Ammon's horn (tissue), 1 donor: ENCODE measurements around the gene ZNF775.

Experiments used
- DNase-seq: peaks from one replicate; pipeline ENCODE4 v3.0.0-alpha.2; 2016; ENCODE audit warnings: low spot score

ZNF775 gene

DNA sequence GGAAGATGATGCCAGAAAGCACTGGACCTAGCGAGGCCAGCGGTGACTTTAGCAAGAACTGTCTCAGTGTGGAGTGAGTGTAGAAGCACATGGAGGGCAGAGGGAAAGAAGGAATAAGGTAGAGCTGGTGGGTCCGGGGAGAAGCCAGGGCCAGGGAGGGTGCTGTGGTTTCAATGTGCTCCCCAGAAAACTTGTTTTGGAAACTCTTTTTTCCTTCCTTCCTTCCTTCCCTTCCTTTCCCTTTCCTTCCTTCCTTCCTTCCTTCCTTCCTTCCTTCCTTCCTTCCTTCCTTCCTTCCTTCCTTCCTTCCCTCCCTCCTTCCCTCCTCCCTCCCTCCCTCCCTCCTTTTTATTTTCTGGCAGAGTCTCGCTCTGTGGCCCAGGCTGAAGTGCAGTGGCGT, 32.2 kb upstream of the ZNF775 start:
- DNase-seq = no peak

- DNase-seq = no peak
Observed at GRCh38 chr7:150351587-150352194, 27.4 kb upstream of the ZNF775 start.

DNA sequence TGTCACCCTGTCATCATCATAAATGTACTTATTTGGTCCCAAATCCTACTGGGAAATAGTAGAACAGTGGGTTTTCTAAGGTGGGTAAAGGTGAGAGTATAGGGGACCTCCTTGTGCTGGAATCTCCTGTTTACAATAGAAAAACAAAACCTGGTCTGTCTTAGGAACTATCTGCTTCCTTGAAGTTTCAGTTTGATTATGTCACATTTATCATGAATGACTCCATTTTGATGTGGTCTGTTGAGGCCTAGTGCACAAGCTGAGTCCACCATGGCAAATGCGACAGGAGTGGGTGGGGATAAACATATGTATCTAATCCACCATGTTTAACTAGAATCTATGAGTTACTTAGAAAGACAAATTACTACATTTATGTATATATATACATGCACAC, 23.5 kb upstream of the ZNF775 start:
- no peak for DNase-seq

DNA sequence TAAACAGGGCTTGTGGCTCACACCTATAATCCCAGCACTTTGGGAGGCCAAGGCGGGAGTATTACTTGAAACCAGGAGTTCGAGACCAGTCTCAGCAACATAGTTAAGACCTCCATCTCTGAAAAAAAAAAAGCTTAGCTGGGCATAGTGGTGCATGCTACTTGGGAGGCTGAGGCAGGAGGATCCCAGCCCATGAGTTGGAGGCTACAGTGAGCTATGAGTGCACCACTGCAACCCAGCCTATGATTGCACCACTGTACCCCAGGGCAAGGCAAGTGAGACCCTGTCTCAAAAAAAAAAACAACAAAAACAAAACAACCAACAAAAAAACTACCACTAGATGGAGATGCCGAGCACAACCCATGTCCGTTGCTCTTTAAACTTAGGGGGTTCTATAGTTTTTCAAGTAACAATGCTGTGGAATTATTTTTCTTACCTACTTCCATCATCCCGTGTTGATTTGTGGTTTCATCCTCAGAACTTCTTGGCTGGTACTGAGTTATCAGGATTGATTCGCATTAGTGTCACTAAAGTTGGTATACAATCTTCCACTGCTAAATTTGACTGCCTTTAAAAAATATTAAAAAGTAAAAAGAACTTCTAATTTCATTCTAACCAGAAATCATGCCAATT, 22.7 kb upstream of the ZNF775 start:
- peak; percentile 37 for DNase-seq

GRCh38 chr7:150357270-150357669, 21.9 kb upstream of the ZNF775 start:
- DNase-seq = peak; percentile 2

DNA sequence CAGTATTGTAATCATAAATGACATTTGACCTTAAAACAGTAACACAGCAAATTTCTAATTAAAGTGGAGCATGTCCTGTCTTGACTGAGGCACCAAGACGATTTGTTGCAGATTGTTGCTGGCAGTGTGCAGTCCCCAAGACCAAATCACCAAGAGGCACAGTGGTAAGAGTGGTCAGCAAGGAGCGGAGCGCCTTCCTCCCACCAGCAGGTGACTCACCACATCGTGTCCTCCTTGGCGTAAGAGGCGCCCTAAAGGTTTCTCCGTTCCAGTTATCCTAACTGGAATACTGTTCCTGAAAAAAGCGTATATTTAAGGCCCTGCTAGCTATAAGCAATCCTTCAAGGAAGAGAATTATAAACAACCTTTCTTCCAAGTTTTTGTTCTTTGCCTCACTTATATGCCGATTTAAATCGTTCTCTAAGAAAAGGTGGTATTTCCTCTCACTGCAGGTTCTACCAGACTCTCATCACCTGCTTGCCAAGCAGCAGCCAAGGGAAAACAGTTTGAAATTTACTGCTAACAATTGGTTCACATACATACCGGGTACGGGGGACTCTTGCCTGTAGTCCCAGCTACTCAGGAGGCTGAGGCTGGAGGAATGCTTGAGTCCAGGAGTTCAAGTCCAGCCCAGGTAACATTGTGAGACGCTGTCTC, 21.2 kb upstream of the ZNF775 start:
- no peak for DNase-seq

DNA sequence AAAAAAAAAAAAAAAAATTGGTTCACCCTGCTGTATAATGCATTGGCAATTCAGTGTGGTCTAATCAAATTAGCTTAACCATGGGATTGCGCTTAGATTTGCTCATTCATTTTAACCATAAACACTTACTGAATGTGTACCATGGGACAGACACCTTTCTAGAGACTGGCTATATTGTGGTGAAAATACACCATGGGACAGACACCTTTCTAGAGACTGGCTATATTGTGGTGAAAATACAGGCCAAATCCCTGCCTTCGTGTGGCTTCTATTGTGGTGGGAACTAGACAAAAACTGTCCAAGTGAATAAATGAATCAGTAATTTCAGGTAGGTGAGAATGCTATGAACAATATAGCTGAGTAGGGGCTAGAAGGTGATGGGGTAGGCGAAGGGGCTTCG, 20.7 kb upstream of the ZNF775 start:
- DNase-seq = no peak

DNA sequence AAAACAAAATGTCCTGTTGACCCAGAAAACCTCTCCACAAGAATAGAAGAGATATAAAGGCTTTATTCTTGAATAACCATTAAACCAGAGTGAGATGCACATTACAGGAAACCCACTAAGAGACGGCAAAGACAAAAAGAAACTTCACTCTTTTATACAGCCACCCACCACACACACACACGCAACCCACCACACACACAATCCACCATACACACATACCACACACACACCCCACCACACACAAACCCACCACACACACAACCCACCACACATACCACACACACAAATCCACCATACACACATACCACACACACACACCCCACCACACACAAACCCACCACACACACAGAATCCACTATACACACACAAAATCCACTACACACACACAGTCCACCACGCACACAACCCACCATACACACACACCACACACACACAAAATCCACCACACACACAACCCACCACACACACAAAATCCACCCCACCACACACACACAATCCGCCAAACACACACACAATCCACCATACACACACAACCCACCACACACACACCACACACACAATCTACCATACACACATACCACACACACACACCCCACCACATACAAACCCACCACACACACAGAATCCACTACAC, 20.0 kb upstream of the ZNF775 start:
- DNase-seq = no peak

- no peak for DNase-seq
Observed at GRCh38 chr7:150359622-150360362, 19.3 kb upstream of the ZNF775 start.

DNA sequence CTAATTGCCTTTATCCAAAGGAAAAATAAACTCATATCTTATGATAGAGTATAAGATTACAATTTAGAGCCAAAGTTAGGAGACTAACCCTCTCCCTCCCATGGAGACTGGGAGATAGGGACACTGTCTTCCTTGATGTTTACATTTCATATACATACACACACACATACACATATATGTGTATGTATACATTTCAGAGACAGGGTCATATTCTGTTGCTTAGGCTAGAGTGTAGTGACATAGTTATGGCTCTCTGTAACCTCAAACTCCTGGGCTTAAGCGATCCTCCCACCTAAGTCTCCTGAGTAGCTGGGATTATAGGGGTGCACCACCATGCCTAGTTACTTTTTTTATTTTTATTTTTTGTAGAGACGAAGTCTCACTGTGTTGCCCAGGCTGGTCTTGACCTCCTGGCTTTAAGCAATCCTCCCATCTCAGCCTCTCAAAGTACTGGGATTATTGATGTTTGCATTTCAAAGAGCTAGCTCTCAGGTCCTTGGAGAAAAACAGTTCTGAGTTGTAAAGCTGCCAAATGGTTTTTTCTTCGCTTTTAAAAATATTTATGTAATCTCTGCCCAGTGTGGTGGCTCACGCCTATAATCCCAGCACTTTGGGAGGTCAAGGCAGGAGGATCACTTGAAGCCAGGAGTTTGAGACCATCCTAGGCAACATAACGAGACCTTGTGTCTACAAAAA, 18.6 kb upstream of the ZNF775 start:
- DNase-seq = no peak

DNA sequence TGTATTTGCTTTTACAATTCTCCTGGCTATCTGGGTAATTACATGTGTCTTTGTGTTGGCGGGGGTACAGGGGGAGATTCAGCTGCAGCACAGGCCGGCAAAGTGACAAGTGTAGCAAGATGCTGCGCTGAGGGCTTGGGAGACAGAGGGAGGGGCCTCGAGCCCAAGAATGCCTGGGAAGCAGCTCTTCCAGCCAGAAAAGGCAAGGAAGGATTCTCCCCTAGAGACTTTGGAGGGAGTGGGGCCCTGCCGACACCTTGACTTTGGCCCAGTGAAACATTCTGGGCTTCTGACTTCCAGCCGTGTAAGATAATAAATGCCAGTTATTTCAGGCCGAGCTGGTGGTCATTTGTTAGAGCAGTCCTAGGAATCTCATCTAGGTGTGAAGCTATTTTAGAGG, 17.7 kb upstream of the ZNF775 start:
- no peak for DNase-seq

GRCh38 chr7:150361807-150362621, 17.1 kb upstream of the ZNF775 start:
- no peak for DNase-seq

- no peak for DNase-seq
Observed at GRCh38 chr7:150363370-150363769, 15.8 kb upstream of the ZNF775 start.

GRCh38 chr7:150363872-150364271, 15.3 kb upstream of the ZNF775 start:
- DNase-seq = no peak

DNA sequence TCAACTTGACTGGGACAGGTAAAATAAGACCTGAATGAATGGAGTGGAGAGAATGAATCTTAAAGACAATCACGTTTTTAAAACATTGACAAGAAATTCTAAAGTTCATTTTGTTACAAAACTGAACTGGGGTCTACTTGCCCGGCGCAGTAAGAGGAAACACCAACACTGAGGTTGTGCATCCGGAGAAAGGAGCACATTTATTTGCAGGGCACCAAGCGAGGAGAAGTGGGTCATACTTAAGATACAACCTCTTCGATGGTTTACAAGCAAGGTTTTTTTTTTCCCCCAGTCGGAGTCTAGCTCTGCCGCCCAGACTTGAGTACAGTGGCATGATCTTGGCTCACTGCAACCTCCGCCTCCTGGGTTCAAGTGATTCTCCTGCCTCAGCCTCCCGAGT, 13.9 kb upstream of the ZNF775 start:
- no peak for DNase-seq

DNA sequence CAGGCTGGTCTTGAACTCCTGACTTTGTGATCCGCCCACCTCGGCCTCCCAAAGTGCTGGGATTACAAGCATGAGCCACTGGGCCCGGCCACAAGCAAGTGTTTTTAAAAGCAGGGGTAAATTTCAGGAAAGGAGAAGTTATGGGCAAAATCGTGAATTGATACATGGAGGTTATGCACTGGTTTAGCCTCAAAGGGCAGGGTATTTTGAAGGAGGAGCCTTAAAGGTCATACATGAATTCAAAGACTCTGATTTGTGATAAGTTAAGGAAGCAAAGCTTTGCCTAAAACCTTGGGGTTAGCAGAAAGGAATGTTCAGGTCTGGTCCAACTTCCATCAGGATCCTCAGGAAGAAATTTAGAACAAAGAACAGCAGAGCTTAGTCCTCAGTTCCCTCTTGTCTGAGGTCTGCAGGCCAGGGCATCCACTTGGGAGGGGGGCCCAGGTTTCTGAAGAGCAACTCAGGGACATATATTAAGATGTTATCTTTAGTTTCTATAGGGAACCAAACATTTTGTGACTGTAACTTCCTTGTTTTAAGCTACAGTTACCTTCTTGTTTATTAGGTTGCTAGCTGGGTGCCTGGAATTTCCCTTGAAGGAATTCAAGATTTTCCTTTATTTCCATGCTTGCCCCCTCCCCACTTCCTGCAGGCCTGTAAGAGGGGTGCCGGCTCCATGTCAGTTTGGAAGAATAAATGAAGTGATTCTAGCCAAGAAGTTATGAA, 13.3 kb upstream of the ZNF775 start:
- no peak for DNase-seq

DNA sequence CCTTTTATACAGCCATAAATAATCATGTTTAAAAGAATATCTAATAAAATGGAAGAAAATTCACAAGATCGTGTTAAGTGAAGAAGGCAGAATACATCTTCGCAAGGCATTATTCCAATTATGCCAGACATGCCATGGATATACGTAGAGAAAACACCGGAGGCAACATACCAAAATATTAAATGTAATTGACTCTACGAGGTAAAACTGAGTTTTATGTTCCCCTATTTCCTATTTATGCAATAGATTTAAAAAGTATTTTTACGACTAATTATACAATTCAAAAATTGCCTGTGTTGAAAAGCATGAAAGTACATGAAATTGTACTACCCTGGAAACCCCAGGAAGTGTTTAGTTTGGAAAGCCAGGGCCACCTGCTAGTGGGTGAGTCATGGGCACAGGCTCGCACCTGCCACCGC, 11.4 kb upstream of the ZNF775 start:
- DNase-seq = no peak

- DNase-seq = peak; percentile 85
Observed at GRCh38 chr7:150368096-150368883, 10.8 kb upstream of the ZNF775 start, which contains the start of gene REPIN1. Gene REPIN1, plus strand, starts transcription at chr7:150368822. Its CDS starts 890 bp downstream, at chr7:150369712.
